ENCODE results near the gene C13orf46.

- TF ChIP-seq CTCF (IDR thresholded peaks at IDR 0.05) (no peak), POLR2A (IDR thresholded peaks at IDR 0.05) (no peak), POLR2AphosphoS5 (IDR thresholded peaks at IDR 0.05) (no peak)
These were observed 24.3 kb downstream of the C13orf46 start for GRCh38 chr13:113949546-113949945.

All from gastroesophageal sphincter (tissue), 3 donors.